HG03280 (cell line): ENCODE data around the gene AP1S1.

Experiments used
- ATAC-seq: cut with Tn5 transposase; IDR thresholded peaks from one replicate; pipeline ENCODE4 v1.9.1; 2021; ENCODE audit warnings: mild to moderate bottlenecking, moderate library complexity; ENCODE audit not compliant: unreplicated experiment

Gene AP1S1

GRCh38 chr7:101156277-101156676 lies 2.0 kb downstream of the AP1S1 start:
- no peak for ATAC-seq

DNA sequence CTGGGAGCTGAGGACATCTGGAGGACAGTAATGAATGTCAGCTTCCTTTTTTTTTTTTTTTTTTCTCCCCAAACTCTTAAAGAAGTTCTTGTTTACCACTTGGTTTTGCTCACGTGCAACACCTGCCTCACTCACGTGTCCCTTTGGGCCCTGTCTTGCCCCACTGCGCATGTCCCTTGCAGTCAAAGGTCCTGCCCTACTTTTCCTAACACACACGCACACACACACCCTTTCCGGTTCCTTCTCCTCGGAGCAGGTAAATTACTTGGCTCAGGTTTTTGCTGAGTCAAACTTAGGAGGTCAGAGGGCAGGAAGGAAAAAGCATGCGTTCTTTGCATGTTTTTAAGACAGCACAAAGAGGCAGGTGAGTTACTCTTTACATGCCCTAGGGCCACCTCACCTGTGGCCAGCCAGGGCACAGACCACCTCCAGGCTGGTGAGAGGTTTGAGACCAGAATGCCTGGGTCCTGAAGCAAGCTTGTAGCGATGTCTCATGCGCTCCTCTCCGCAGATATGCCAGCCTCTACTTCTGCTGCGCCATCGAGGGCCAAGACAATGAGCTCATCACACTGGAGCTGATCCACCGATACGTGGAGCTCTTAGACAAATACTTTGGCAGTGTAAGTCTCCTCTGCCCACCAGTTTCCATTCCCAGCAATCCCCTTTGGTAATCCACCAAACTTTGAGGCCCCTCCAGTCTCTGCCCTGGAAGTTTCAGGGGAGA lies 2.8 kb downstream of the AP1S1 start:
- no peak for ATAC-seq

DNA sequence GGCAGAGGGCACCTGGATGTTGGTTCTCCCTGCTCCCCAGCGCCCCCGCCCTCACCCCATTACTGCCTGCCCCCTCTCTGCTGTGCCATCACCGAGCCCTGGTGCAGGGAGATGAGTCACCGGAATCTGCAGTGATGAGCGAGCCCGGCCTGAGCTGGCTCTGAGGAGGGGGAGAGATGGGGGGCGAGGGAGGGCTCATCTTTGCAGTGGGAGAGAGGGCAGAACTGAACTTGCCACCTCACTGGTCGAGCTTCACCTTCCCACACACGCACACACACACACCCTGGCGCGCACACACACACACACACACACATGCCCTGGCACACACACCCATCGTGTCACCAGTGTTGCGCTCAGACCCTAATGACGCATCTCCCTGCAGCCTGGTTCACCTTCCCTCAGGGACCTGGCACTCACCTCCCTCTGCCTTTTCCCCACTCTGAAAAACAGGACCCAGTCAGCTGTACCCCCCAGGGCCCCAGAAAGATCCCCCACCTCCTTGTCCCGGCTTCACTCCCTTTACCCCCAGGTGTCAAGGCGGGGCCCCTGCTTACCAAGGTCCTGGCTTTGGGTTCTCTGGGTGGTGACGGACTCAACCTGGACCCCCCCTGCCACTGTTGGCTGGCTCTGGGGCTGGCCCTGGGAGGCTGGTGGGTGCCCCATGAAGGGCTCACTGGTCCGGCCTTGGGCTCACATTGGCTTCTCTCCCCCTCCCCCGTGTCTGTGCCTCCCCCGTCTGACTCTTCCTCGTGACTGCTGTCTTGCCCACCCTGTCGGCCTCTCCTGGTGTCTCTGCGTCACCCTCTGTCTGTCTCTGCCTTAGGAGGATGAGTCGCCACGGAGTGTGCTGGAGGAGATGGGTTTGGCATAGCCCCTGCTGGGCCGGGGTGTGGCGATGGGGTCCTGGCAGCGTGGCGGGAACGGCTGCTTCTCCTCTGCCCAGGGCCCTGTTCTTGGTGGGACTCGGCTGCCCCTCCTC lies 5.7 kb downstream of the AP1S1 start:
- no peak for ATAC-seq

- no peak for ATAC-seq
Observed at GRCh38 chr7:101160910-101161309, 6.6 kb downstream of the AP1S1 start.

DNA sequence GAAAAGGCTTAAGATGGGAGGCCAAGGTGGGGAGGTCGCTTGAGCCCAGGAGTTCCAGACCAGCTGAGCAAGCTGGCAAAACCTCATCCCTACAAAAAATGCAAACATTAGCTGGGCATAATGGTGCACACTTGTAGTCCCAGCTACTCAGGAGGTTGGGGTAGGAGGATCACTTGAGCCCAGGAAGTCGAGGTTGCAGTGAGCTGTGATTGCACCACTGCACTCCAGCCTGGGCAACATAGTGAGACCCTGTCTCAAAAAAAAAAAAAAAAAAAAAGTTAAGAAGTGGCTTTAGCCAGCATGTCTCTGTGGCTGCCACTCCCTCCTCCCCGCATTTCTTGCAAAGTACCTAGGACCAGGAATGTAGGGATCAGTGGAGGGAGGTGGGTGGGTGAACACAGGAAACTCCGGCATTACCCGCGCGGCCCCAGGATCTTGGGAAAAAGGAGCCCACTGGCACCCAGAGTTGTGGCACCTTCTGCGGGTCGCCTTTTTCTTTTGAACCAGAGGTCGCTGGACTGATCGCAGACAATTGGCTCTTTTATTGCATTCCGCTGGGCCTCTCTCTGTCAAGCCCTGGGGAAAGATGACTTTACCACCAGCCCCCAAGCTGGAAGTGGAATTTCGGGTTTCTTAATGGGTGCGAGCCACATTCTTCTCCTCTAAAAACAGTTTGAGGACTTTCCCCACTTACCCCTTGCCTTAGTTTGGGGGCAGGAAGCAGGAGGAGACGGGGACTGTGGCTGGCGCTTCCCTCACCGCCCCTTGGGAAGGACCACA lies 7.6 kb downstream of the AP1S1 start:
- ATAC-seq, result no peak

DNA sequence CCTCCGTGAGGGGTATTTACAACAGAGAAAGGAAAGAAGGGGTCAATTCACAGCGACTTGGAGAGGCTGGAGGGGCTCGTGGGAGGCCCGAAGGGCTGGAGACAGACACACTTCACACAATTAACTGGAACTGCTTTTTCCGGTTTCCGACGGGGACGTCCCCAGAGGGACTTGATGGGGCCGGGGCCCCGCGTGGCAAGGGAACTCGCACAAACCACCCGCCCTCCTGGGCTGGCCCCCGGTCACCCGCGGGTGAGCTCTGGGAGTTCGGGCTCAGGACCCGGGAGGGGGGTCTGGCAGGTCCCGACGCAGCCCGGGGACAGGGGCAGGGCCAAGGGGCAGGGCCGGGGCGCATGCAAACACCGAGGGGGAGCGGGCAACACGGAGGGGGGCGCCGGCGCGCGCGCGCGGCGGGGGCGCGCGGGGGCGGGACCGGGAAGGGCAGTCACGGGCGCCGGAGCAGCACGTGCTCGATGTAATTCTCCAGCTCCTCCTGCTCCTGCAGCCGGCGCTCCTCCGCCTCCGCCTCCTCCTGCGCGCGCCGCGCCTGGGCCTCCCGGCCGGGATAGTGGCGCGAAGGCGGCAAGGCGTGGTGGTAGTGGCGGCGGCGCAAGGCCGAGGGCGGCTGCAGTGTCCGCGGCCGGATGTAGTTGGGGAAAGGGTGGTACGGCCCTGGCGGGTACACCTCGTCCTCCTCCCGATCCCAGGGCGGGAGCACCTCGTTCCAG lies 8.4 kb downstream of the AP1S1 start:
- no peak for ATAC-seq

DNA sequence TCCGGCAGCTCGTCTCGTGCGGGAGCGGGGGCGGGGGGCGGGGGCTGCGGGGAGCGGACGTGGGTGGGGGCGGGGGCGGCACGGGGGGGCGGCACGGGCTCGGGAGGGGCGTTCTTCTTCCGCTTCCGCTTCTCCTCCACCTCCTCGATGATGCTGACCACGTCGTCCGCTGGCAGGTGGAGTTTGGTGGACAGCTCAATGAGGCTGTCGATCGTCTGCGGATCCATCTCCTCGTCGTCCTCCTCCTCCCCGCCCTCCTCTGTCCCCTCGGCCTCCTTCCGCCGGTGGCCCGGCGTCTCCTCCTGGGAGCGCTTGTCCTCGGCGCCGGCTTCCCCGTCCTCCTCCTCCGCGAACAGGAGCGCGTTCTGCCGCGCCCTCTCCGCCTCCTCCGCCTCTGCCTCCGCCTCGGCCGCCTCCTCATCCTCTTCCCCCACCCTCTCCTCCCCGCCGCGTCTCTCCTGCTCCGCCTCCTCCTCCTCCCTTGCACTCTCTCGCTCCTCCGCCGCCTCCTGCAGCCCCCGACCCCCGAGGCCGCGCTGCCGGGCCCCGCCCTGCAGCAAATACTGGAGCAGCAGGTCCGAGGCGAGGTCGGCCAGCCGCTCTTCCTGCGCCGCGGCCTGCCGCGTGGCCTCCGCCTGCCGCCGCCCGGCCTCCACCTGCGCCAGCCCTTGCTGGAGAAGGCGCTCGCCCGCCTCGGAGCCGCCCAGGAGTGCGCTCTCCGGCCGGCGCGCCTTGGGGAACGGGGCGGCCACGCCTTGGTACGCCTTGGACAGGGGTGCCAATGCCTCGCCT lies 9.2 kb downstream of the AP1S1 start:
- ATAC-seq, result no peak

DNA sequence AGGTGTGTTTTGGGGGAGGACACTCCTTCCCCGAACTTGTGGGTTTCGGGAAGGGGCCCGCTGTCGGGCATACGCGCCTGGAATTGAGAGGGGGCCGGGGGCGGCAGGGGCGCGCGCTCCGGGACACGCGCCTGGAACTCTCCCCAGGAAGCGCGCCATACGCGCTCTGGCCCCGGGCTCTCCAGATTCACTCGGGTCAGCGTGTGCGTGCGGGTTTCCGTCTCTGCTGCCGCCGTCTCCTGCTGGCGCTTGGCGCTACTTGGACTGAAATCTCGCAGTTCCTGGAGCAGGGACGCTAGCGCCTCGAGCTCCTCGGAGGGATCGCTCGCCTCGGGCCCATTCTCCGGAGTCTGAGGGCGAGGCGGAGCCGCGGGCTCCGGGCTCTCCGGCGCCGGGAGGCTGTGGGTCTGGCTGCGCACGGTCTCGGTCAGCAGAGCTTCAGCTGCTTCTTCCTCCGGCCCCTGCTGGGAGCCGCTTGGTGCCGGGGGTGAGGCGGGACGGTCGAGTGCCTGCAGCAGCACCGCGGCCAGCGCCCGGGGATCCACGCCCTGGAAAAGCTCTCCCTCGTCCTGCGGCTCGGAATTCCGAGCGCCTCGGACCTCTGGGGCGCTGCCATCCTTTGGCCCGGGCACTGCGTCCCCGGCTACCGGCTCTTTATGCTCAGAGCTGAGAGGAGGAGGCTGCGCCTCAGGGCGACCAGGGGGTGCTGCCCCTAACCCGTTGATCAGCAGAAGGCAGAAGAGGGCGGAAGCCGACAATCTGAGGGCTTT lies 10.0 kb downstream of the AP1S1 start:
- no peak for ATAC-seq

GRCh38 chr7:101165075-101165957 lies 11.0 kb downstream of the AP1S1 start, which contains the start of gene VGF:
TSS of gene VGF (minus strand) at chr7:101165569. CDS start at chr7:101164843, 726 bp downstream.
- peak; percentile 84 for ATAC-seq

DNA sequence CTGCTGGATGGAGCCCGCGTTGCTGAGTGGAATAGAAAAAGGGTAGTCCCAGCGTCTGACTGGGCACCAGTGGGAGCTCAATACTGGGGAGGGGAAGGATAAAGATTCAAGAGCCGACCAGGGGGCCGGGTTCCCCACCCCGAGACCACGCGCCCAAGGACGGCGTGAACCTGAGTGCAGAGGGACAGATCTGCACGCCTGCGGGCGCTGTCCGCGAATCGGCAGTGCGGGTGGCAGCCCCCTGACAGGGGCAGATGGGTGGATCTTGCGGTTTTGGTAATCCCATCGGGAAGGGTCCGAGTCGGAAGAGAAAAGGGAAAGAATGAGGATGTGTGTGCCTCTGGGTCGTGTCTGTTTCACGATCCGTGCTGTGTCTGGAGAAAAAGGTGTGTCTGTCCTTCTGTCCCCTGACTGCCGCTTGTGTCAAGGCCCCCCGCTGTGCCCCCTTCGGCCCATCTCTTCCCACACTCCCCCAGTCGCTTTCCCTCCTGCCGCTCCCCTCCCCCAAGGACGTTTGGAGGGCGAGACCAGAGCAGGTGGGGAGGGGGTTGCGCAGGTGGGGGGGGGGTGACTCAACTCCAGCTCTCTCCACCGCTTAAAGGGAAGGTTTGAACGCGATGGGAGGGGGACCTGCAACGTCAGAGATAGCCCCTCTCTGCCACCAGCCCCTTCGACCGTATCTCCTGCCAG lies 11.8 kb downstream of the AP1S1 start:
- no peak for ATAC-seq

DNA sequence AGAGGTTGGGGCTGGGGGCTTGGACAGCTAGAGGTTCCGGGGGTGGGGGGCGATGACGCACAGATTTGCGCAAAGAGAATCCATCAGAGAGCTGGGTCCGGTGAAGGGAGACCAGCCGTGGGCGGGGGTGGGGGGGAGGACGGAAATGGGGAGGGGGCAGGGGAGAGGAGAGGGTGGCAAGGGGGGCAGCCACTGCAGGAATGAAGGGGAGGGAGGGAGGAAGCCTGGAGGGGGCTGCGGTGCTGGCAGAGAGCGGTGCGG lies 12.3 kb downstream of the AP1S1 start:
- ATAC-seq, result no peak

DNA sequence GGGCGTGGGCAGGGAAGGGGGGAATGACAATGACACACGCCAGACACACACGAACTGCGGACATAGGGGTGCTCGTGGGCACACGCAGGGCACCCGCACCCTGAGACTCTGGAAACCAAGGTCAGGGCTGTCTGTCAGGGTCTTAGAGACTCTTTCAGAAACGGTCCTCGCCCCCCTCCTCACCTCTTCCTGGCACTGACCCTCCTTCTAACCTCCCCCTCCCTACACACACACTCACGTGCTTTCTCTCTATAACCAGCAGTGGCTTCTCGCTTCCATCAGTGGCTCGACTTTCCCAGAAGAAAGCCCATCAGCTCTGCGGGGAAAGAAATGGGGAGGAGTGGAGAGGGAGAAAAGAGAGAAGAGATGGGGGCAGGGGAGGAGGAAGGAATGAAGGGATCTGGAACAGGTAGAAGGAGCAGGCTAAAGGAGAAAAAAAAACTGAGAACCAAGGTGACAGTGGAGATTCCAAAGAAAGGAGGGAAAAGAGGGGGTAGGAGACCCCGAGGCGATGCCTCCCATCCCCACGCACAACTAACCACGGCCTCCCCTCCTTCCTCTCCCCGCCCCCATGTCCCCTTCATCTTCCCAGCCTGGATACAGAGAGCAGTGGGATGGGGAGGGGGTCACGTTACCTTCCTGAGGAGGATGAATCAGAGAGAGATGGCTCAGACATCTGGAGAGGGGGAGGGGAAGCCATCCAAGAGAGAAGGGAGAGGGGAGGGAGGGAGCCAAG lies 12.8 kb downstream of the AP1S1 start:
- no peak for ATAC-seq

DNA sequence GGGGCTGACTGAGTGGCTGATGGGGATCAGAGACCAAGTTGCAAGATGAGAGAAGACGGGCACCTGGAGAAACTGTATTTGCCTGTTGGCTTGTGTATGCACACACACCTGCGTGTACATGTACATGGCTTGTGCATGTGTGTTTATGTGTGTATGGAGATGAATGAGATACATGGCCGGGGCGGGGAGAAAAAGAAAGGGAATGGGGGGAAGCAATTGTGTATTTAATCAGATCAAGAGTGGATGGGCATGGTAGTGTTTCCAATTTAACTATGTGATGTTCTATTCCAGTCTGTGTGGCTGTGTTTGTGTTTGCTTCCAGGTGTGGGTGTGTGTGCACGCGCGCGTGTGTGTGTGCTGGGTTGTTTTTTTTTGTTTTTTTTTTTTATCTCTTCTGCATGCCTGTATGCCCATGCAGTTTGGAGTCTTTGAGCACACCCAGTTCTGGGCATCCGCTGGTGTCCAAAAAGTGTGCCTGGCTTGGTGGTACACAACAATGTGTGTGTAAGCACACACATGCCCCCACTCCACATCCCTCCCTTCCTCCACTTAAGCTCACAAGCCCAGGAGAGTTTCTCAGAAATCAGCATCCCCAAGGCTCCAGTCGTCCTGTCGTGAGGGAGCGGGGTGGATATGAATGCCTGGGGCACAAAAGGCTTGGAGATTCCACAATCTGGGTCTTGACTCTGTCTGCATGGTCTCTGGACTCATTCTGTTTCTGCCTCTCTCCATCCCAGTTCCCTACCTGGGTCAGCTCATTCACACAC lies 13.6 kb downstream of the AP1S1 start:
- no peak for ATAC-seq

DNA sequence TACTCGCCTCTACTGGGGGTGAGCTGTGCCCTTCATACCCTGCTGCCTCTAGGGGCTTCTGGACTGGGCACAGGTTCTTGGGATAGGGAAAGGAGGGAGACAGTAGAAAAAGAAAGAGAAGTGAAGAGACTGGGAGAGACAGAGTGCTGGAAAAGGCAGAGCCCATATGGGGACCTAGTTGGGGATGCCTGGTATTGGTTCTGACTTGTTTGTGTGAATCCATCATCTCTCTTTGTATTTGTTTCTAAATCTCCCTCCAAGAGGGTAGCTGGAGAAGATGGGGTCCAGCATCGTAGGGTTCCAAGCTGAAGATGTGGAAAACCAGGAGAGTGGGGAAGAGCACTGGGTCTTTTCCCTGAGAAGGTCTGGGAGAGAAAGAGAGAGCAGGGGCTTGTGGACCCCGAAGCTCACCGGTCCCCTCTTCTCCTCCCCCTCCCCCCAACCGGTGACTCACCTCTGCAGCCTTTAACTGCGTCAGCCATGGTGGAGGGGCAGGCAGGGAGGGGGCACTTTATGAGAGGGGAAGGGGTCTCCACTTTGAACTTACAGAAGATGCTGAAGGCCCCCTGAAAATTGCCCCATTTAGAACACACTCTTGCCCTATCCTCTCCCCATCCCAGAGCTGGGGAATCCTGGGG lies 14.3 kb downstream of the AP1S1 start:
- ATAC-seq, result no peak

DNA sequence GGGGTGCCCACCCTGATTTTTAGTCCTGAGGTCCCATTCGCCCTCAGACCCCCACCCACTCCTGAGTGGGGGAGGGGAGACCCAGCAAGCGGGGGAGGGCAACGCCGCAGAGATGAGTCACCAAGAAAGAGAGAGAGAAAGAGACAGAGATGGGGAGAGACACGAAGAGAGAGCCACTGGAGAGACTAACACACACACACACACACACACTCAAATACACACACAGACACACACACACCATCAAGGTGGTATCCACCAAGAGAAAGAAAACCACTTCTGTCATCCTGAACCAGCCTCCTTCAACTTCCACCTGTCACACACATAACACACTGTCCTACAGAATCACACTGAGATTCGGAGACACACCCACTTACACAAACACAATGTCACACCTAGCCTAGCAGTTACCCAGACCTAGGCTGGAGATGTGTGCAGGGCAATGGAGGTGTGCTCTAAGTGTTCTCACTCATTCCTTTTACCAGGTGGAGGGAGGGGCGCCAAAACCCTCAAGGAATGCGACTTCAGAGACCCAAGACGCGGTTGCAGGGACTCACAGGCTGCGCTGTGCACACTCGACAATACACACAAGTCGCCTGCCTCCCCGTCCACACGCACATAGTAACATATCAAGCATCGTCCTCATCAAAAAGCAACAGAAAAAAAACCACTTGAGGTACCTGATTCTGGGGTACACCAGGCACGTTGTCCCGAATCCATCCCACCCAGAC lies 15.0 kb downstream of the AP1S1 start:
- ATAC-seq, result no peak
